Measurements from ENCODE around the gene CYP4A22. TPM values are rescaled to one million over a fixed set of nuclear protein-coding genes. Genes with fewer than 3 reads are reported as not detected.

CYP4A22 gene
- total RNA-seq, 1 experiment from 2014 or later = not detected

DNA sequence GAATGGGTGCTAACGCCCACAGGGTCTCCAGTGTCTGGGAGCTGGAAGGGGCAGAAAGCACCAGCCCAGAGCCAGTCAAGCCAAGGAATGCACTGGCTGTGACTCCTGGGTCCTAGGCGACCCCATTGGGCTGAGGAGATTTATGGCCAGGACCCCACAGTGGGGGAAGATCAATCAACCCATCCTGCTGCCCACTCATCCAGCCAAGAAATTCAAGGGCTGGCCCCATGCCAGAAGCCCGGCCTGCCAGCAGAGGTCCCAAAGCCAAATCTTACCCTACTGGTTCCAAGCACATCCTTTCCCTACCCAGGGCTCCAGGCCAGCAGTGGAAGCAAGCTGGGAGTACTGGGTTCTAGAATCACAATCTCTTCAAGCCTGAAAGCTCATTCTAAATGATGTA, 59.4 kb downstream of the CYP4A22 start:
- H3K79me2 ChIP-seq (ENCODE audit: insufficient read depth, low read length) = no peaks in the 10 kb centered on the region

More for the DNA sequence above, 59.4 kb downstream of the CYP4A22 start:
- no peak overlapping the region for H3T11ph ChIP-seq (ENCODE audit: low read length)
- no peak overlapping the region for H3K18ac ChIP-seq (ENCODE audit: insufficient read length, low read depth, low read length)
- no peak overlapping the region for H3K27ac ChIP-seq (ENCODE audit: insufficient read length, low read depth, low read length)
- TF ChIP-seq, protein P1, sequence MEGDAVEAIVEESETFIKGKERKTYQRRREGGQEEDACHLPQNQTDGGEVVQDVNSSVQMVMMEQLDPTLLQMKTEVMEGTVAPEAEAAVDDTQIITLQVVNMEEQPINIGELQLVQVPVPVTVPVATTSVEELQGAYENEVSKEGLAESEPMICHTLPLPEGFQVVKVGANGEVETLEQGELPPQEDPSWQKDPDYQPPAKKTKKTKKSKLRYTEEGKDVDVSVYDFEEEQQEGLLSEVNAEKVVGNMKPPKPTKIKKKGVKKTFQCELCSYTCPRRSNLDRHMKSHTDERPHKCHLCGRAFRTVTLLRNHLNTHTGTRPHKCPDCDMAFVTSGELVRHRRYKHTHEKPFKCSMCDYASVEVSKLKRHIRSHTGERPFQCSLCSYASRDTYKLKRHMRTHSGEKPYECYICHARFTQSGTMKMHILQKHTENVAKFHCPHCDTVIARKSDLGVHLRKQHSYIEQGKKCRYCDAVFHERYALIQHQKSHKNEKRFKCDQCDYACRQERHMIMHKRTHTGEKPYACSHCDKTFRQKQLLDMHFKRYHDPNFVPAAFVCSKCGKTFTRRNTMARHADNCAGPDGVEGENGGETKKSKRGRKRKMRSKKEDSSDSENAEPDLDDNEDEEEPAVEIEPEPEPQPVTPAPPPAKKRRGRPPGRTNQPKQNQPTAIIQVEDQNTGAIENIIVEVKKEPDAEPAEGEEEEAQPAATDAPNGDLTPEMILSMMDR (conservative IDR thresholded peaks at IDR 0.05) = peak; percentile 53
- DNase-seq = no peak
- no peaks in the 10 kb centered on the region for H4K20me1 ChIP-seq (ENCODE audit: control insufficient read depth, insufficient read depth, insufficient read length)
- H3K4me2 ChIP-seq (ENCODE audit: insufficient read depth, insufficient read length, low read length) = no peak overlapping the region
- no peak overlapping the region for H2BK12ac ChIP-seq (ENCODE audit: insufficient read length, low read depth, low read length)
- H3K4me1 ChIP-seq (ENCODE audit: insufficient read depth, low read length) = peaks cover 5% of the 10 kb centered on the region
- H2BK20ac ChIP-seq (ENCODE audit: low read depth, low read length, poor library complexity, severe bottlenecking) = no peak overlapping the region
- peaks cover 9% of the 10 kb centered on the region; the same call in 1 of the 2 replicates for H3K27me3 ChIP-seq (ENCODE audit: insufficient read depth, low read length)
- no peak overlapping the region for H2AK5ac ChIP-seq (ENCODE audit: insufficient read length, low read length)
- H3K14ac ChIP-seq (ENCODE audit: insufficient read depth, low read length) = no peak overlapping the region
- H3K56ac ChIP-seq (ENCODE audit: insufficient read length, low read depth, low read length) = no peak overlapping the region
- H4K8ac ChIP-seq (replicated peaks; ENCODE audit: insufficient read length, low read depth, low read length) = no peak overlapping the region
- H2BK5ac ChIP-seq (ENCODE audit: insufficient read length, low read length) = no peak overlapping the region
- no peak overlapping the region for H3K27ac Mint-ChIP-seq
- no peak overlapping the region for H4K91ac ChIP-seq (ENCODE audit: insufficient read length, low read depth, low read length)
- H3K36me3 Mint-ChIP-seq (ENCODE audit: insufficient read depth in 1 of 3, low read depth in 3 of 3) = no peaks in the 10 kb centered on the region
- no peaks in the 10 kb centered on the region for H3K9me3 Mint-ChIP-seq
- no peaks in the 10 kb centered on the region for H3K9me3 ChIP-seq (ENCODE audit: control insufficient read depth, low read depth, low read length)
- no CpG with 5 or more reads among the region's 3 CpGs for WGBS (ENCODE audit: extremely low coverage, insufficient read length, low lambda C conversion rate)
- no peaks in the 10 kb centered on the region for H3K79me1 ChIP-seq (ENCODE audit: insufficient read depth, low read depth, low read length, poor library complexity, severe bottlenecking)
- H2BK120ac ChIP-seq (ENCODE audit: low read depth, low read length, poor library complexity, severe bottlenecking) = no peak overlapping the region
- no peak overlapping the region for H3K23ac ChIP-seq (ENCODE audit: insufficient read length, low read depth, low read length)
- H2AFZ ChIP-seq (ENCODE audit: low read length) = no peak overlapping the region
- H2BK15ac ChIP-seq (ENCODE audit: low read depth, low read length) = no peak overlapping the region
- H3K4me1 Mint-ChIP-seq = peaks cover 19 to 24% of the 10 kb centered on the region in 2 experiments
- H3K4ac ChIP-seq (ENCODE audit: low read depth, low read length) = no peak overlapping the region
- no peaks in the 10 kb centered on the region for H3K23me2 ChIP-seq (ENCODE audit: insufficient read length, low read depth, low read length, poor library complexity, severe bottlenecking)
- H3K9ac ChIP-seq (ENCODE audit: extremely low read depth, insufficient read length, low read length) = no peak overlapping the region
- peaks cover 86% of the 10 kb centered on the region for H3K27me3 Mint-ChIP-seq (ENCODE audit: low read depth)
- H4K5ac ChIP-seq (ENCODE audit: insufficient read length, low read depth, low read length) = no peak overlapping the region
- H3K4me3 Mint-ChIP-seq = no peak overlapping the region
